Retina (tissue), 1 donor: ENCODE data around the gene MPO.

Experiments
- DNase-seq: peaks from one replicate; pipeline ENCODE4 v3.0.0-alpha.2; 2016

The MPO gene

DNA sequence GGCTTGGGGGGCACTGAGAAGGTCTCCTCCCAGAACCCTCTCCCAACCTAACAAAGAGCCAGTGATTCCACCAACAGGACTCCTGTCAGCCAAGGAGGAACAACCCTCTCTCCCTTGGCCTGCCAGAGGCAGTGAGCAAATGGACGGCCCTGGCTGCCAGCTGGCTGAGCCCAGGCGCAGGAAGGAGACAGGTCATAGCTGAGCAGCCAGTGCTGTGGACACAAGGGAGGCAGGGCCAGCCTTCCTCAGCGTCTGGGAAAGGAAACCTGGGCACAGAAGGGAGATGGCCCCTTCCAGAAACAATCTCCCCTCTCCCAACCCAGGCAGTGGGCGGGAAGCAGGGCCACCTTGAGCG is 2.1 kb downstream of the MPO start:
- DNase-seq: no peak

DNA sequence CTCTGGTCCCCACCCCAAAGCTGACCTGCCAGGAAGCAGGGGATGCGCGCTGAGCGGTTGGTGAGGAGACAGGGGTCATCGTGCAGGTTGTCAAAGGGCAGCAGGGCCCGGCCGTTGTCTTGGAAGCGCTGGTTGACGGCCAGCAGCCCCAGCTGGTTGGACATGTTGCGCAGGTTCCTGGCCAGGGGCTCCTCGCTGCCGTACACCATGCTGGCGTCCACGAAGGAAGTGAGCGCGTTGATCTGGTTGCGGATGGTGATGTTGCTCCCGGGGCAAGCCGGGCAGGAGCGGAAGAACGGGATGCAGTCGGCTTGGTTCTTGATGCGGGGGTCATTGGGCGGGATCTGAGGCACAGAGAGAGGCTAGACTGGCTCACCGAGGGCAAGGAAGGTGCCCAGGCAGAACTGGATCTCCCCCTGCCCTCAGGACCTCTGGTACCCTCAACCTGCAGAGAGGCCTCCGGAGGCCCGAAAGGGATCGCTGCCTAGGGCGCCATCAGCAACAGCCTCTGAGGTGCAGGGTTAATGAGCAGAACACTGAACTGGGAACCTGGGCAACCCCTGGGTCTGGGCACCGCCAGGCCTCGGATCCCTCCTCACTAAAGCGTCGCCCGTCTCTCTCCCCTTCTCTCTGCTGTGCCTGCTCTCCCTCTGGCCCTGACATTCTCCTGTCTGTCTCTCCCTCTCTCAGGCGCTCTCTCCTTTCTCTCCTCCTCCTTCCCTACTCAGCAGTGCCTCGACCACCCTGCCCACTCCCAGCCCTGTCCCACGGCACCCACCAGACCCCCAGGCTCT is 2.7 kb downstream of the MPO start:
- DNase-seq: peak; percentile 28

DNA sequence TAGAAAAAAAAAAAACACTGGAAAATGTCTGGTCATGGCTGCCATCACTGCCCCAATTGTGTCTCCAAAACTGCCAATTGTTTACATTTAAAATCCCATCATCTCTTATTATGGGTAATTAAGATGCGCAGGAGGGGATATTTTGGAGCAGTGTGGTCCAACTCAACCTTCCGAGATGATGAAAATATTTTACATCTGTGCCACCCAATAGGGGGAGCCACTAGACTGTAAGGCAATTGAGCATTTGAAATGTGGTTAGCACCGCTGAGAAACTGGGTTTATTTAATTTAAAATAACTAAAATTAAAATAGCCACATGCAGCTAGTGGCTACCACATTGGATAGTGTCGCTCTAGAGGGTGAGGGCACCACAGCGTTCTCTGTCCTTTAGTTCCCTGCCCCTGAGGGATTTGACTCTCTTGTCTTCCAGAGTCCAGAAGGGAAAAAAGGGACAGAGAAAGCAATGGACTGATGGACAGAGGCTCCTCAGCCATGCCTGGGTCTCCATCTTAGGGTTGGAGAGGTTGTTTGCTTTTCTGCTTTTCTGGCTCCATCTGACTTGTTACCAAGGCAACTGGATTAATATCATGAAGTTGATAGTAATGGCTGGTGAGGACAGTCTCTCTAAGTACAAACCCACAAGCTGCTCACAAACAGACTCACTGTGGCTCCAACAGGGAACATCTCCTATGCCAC is 3.5 kb downstream of the MPO start:
- DNase-seq: no peak

DNA sequence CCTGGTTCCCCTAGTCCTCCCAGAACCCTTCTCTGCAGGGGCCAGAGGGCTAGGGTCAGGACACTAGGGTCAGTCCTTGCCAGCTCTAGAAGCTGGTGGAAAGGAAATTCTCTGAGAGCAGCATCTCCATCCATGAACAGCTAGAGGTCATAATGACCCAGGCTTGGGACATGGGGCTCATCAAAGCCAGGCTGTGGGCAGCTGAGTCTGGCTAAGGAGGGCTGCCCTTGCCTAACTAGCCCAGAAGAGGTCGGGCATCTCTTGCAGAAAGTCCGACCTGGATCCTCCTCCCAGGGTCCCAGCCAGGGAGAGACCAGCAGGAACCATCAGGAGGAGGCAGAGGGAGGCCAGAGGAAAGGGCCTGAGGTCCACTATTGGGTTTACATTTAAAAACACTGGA is 4.3 kb downstream of the MPO start:
- DNase-seq: no peak

DNA sequence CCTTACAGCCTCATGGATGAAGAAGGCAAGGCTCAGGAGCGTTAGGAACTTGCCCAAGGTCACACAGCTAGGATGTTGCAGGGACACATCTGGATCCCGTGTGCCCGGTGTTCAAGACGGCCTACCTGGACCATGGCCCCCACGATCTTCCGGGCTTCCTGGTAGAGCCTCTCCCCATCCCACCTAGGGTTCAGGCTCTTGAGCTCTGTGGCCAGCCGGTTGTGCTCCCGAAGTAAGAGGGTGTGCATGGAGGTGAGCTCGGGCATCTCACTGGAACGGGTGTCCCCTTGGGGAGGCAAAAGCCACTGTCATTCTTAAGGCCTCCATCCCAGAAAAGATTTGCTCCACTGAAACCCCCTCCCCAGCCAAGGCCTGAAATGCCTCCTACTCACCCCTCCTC is 5.3 kb downstream of the MPO start:
- no peak for DNase-seq

DNA sequence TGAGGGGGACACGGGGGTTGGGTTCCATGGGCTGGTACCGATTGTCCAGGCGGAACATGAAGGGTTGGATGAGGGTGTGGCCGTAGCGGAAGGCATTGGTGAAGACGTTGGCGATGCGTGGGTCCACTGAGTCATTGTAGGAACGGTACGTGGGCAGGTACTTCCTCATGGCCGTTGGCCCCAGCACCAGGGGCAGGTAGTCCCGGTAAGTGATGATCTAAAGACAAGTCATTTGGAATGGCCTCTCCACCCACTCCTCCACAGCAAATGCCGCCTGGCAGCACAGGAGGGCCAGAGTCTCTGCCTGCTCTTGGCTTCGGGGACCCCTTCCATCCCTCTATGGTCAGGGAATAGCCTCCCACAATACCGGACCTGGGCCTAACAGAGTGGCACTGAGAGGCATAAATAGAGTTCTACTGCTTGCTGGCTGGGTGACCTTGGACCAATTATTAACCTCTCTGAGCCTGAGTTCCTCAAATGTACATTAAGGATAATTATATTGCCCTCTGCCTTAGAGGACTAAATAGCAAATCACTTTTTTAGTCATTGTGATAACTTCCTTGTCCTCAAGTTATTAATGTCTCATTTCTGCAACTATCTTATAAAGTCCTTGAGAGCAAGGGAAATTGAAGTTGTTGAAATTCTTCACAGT is 7.2 kb downstream of the MPO start:
- DNase-seq: no peak

DNA sequence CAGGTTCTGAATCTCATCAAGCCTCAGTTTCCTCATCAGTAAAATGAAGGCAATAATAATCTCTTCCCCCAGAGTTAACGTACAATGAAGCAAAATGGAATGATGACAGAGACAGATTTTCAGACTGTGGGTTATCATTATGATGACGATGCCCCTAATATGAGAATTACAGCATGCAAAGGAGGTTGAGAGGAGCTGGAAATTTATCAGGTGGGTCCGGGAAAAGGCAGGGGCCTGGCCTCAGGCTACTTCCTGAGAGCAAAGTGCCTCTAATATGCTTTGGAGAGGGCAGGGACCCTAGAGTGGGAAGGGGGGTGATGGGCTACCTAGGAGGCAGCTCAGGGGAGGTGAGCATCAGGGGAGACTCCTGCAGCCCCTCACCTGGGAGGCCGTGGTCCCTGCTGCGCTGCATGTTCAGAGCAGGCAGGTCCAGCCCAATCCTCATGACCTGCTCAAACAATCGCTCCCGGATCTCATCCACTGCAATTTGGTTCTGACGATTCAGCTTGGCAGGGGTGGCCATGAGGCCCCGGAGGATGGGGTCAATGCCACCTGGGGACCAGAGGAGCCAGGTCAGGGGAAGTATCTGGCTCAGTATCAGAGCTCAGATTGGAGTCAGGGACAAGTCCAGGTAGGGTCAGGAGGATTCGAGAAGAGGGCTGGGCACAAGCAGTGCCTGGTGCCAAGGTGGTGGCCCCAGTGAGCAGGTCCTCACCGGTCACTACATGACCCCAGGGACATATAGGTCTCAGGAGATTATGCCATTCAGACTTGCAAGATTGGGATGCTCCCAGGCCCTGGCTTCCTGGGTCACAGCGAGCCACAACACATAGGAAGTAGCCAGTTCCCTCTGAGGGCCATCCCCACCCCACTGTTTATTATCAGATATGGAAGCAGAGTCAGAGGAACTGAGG is 8.1 kb downstream of the MPO start:
- DNase-seq: no peak

DNA sequence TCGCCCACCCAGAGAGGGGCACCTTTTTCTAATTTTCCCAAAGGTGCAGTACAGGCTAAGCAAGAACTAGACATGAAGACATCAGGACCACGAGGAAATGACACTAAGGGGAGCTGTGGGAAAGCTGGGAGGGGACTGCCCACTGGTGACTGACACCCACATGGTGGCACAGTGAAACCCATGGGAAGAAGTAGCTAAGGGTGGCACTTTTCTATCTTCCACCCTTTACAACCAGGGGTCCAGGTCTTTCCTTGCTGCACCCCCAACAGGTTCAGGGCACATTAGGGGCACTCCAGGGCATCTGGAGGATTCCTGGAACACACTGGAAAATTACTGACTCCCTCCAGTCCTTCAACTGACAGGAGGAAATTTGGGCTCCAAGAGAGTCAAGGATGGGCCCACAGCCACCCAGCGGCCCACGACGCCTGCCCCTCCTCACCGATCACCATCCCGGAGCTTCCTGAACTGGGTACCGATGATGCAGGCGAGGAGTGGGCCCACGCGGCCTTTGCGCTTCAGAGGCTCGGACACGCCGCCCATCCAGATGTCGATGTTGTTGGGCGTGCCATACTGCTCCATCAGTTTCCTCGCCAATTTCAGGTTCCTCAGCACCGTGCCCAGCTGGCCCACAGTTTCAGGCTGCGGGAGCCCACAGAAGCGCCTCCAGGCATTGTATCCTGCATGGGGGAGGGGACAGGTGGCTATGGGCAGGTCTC is 9.4 kb downstream of the MPO start:
- DNase-seq: no peak

DNA sequence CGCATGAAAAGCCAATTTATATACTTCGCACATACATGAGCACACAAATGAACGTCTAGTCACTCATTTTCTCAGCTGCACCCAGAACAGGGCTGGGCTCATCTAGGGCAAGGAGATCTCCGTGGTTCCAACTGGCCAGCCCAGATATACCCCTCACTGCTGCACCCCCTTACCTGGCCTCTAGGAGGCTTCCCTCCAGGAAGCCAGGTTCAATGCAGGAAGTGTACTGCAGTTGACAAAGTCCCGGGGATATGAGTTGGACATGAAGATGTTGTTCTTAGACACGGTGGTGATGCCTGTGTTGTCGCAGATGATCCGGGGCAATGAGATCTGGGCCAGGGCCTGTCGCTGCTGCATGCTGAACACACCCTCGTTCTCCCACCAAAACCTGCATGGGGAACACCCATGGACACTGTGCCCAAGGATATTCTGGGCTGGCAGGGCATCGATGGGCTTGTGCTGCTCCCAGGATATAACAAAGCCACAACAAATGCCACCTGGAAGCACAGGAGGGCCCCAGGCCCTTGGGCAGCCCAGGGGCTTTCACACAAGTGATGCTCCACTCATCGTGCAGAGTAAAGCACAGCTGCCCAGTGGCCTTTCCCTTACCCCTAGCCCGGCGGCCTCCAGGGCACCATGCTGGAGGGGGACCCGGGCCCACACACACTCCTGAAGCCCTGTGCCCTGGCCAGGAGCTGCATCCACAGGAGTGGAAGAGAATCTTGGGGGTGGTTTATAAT is 10.1 kb downstream of the MPO start:
- DNase-seq: no peak

DNA sequence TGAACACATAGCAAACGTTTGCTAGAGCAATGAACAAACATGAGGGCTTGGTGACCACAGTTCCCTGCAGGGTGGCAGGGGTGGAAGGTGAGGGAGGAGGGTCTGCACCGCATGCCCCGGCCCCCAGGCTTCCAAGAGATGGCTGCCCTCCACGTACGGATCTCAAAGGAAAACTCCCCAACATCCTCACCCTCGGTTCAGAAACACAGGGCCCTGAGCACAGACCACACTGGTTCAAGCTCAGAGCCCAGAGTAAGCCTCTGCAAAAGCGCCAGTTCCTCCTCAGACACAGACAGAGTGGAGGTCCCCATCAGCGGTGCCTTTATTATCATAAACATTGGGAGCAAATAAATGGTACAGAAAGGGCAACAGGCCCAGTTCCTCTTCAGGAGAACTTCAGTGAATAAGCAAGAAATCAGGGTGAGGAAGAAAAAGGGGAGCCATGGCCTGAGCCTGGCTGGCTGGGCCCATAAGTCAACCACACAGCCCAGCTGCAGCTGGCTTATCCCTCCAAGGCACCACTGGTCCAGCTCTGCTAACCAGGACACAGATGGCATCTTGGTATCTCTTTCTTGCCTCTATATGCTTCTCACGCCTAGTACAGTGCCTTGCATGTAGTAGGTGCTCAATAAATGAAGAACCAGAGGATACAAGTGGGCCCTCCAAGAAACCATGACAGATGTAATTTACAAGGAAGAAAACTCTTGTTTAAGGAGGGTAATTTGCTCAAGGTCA is 11.0 kb downstream of the MPO start:
- DNase-seq: no peak

DNA sequence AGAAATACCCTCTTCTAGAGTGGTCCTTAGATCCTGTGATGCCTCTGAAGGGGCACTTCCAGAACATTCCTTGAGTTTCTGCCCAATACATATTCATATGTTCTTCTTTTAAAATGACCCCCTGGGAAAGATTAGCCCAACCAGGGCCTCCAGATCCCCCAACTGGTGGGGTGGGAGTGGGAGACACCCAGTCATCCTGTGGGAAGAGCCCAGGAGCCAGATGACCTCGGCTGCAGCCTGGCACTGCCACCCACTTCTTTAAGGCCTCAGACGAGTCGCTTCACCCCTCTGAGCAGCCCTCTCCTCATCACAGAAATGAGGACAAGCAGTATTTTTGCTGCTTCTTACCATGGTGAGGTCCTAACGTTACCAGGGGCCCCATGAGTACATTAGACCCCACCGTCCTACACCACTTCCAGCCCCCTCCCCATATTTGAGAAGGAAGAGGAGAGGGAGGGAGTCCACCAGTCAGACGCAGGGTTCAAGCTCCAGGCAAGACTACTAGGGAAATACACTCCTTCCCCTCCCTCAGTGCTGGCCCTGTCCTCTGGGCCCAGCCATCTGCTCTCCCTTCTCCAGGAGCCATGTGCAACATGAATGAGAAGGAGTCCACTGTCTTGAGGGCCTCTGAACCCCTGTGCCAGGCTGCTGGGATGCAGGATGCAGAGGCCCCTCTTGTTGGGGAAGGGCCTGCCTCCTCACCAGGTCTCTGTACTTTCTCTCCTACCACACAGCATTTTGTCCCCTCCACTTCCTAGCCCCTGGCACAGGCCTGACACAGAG is 11.8 kb downstream of the MPO start:
- no peak for DNase-seq

DNA sequence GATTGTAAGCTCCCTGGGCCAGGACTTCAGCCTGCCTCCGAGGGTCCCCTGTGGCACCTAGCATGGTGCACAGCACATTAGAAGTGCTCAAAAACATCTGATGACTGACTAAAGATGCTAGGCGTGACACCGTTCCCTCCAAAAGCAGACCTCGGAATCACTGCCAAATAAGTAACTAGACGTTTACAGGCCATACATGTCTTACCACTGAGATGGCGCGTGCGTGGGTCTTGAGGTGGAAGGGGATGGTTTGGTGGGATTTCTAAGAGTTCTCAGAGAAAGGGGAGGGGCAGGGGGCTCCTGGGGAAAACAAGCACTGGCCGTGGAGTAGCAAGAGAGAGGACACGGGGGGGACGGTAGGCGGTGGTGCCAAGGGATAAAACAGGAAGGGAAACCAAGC is 12.4 kb downstream of the MPO start:
- DNase-seq: no peak

DNA sequence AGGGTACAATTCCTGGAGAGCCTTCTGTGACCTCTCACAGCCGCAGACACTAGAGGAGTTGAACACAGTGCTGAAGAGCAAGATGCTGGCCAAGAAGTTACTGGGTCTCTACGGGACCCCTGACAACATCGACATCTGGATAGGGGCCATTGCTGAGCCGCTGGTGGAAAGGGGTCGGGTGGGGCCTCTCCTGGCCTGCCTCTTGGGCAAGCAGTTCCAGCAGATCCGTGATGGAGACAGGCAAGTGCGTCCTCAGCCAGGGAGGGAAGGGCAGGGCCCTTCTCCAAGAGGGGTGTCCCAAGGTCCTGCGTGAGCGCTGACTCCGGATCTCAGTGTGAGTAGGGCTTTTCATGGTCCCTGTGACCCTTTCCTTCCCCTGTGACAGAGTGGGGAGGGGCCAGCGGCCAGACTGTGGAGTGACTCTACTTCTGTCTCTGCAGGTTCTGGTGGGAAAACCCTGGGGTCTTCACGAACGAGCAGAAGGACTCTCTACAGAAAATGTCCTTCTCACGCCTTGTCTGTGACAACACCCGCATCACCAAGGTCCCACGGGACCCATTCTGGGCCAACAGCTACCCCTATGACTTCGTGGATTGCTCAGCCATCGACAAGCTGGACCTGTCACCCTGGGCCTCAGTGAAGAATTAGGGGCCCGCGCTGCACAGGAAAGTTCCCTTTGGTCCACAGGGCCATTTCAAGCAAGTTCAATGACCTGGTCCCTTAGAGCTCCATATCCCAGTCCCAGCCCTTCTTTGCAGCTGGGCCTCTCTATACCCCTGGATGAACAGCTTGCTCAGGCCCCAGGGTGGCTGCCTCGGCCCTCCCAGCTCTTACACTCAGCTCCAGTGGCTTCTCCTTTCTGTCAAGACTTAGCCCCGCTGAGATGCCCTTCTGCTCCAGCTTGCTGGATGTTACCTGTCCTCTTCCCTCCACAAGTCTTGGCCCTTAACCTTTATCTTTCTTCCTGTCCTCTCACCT is 13.1 kb downstream of the MPO start:
- no peak for DNase-seq

DNA sequence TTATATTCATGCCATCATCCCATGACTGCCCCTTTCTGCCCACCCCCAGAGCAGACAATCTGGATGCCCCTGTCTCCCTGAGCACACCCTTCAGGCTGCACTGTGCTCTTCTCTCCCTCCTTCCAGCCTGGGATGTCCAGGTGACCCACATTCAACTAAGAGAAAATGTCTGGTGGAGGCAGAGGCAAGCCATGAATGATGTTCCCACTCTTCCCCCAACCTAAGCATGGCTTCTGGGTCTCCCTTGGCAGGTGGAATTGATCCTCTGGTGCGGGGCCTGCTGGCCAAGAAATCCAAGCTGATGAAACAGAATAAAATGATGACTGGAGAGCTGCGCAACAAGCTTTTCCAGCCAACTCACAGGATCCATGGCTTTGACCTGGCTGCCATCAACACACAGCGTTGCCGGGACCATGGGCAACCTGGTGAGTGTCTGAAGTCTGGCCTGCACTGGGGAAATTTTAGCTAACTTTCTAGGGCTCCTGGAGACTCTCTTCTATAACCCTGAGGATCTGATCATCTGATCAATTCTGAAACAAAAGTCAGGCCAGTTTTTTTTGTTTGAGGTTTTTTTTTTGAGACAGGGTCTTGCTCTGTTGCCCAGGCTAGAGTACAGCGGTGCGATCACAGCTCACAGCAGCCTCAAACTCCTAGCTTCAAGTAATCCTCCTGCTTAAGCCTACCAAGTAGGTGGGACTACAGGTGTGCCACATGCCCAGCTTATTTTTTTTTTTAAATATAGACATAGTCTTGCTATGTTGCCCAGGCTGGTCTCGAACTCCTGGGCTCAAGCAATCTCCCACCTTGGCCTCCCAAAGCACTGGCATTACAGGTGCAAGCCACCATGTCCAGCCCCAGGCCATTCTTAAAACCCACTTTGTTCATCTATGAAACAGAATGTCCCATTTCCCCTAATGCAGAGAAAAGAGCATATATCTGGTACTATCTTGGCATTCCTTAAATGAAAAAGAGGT is 14.5 kb downstream of the MPO start:
- DNase-seq: no peak

DNA sequence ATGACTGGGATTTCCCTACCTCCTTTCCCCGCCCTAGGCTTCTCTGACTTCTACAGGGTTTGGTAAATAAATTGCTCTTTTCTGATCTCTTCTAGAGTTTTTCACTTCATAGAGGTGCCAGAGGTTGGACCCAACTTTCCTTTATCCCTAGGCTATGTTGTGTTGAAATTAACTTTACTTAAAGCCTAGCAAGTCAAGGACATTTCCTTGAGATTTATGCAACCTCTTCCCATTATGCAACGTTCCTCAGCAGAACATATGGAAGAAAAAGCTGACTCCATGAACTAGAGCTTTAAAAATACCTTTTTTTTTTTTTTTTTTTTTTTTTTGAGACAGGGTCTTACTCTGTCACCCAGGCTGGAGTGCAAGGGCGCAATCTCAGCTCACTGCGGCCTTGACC is 15.5 kb downstream of the MPO start:
- no peak for DNase-seq

DNA sequence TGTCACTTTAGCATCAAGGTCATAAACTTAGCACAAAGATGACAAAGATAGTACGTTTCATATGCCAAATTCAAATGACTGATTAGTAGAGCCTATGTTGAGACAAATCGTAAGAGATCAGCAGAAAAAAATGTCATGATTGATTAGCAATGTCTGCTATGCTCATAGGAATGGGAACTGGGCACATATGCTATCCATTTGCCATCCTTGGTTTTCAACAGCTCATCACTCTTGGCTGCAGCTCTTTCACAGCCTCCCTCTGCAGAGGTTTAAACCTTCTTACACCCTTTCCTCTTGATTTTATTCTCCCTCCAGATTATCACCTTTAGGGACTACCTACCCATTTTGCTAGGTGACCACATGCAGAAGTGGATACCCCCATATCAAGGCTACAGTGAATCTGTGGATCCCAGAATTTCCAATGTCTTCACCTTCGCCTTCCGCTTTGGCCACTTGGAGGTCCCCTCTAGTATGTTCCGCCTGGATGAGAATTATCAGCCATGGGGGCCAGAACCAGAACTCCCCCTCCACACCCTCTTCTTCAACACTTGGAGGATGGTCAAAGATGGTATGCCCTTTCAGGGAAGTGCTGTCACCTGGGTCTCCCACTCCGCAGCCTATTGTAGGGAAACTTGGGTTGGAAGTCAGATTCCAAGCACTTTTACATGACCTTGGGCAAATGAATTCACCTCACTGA is 16.2 kb downstream of the MPO start:
- no peak for DNase-seq

DNA sequence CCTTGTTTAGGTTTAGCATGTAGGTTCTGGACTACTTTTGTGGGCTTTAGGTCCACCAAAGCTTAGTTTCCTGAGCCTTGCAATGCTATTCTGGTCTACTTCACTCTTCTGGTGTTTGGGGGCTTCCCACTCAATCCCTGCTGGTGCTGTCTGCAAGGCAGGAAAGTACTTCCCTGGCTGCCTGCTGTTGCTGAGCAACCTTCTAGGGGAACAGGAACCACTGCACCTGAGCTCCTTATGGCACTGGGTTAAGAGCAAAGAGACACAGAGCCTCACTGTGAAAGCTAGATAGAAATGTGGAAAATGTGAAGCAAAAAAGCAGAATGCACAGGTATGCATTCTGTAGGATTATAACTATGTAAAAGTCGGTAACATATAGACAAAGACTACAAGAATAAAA is 17.0 kb downstream of the MPO start:
- no peak for DNase-seq
